Sigmoid colon (tissue), 7 donors: ENCODE data around the gene UQCC2. TPM values are rescaled to one million over a fixed set of nuclear protein-coding genes. Genes with fewer than 3 reads are reported as not detected.

ENCODE experiments used
- DNase-seq: peaks from one replicate; pipeline ENCODE4 v3.0.0-alpha.2; 2019
- H3K27ac ChIP-seq, 4 donors: fragments of 200-600 bp; sonication (generic); one replicate each; pipeline ENCODE4 v1.5.1; 2016 to 2019; ENCODE audit warnings: mild to moderate bottlenecking in 1 of 4
- H3K27me3 ChIP-seq, 3 donors: fragments of 200-600 bp; sonication (generic); one replicate each; pipeline ENCODE4 v1.5.1; 2019; ENCODE audit warnings: mild to moderate bottlenecking in 1 of 3
- H3K36me3 ChIP-seq, 4 donors: fragments of 200-600 bp; sonication (generic); one replicate each; pipeline ENCODE4 v1.5.1; 2016 to 2019
- H3K4me1 ChIP-seq, 4 donors: fragments of 200-600 bp; sonication (generic); one replicate each; pipeline ENCODE4 v1.5.1; 2017 to 2019
- H3K4me3 ChIP-seq, 4 donors: fragments of 200-600 bp; sonication (generic); one replicate each; pipeline ENCODE4 v1.5.1; 2017 to 2019; ENCODE audit warnings: mild to moderate bottlenecking in 2 of 4, moderate library complexity in 1 of 4
- H3K9me3 ChIP-seq, 4 donors: fragments of 200-600 bp in 3 of 4; sonication (generic) in 3 of 4; one replicate each; pipeline versions ENCODE4 v1.5.1 to v1.6.1; 2013 to 2019
- EP300 ChIP-seq, 4 donors: sonication (generic); formaldehyde crosslinking; IDR thresholded peaks; one replicate each; pipeline ENCODE4 v1.6.1; 2017; ENCODE audit warnings: antibody characterized with exemption in 4 of 4
- POLR2A ChIP-seq, 2 donors: fragments of 450-650 bp; IDR thresholded peaks; one replicate each; pipeline ENCODE4 v1.6.1; 2016; ENCODE audit warnings: antibody characterized with exemption in 2 of 2, mild to moderate bottlenecking in 2 of 2, moderate library complexity in 2 of 2
- POLR2AphosphoS5 ChIP-seq, 4 donors: sonication (generic); formaldehyde crosslinking; IDR thresholded peaks; one replicate each; pipeline ENCODE4 v1.6.1; 2017; ENCODE audit warnings: antibody characterized with exemption in 4 of 4
- WGBS, 2 donors: extraction: QIAGEN DNeasy Blood & Tissue Kit; methylation state at CpG; one replicate each; pipeline ENCODE4 v1.1.7; 2013; 5-methylcytosine and 5-hydroxymethylcytosine counted together
- intact Hi-C: fragments of 100-400 bp; cut with DNase I; formaldehyde crosslinking; loops from one replicate; pipeline ENCODE4 v1.15.1; 2023
- polyA plus RNA-seq, 3 donors: library from polyadenylated mRNA; stranded (reverse); fragments of 200-250 nt; gene quantifications; one replicate each; pipeline ENCODE4 v1.2.3, GENCODE V29; 2013
- total RNA-seq, 4 donors: library from RNA; depleted of rRNA; stranded (reverse); fragments of >200 nt; gene quantifications; one replicate each; pipeline ENCODE4 v1.1.0, GENCODE V29; 2016
- TF ChIP-seq, protein P1 (sequence below), 4 experiments: fragments of 450-650 bp in 3 of 4; fragments of 200-600 bp in 1 of 4; IDR thresholded peaks; one replicate each; pipeline ENCODE4 v1.5.1; 2016 to 2019; ENCODE audit warnings: antibody characterized with exemption in 4 of 4, mild to moderate bottlenecking in 3 of 4, moderate library complexity in 2 of 4
- donor health status: healthy with polysubstance abuse.
- donor health status: Bipolar disorder and iron deficiency.
- donor health status: healthy.

UQCC2 gene
- total and polyA plus RNA-seq, 7 donors, result 9.5 to 90.9 (median 34.9) TPM

DNA sequence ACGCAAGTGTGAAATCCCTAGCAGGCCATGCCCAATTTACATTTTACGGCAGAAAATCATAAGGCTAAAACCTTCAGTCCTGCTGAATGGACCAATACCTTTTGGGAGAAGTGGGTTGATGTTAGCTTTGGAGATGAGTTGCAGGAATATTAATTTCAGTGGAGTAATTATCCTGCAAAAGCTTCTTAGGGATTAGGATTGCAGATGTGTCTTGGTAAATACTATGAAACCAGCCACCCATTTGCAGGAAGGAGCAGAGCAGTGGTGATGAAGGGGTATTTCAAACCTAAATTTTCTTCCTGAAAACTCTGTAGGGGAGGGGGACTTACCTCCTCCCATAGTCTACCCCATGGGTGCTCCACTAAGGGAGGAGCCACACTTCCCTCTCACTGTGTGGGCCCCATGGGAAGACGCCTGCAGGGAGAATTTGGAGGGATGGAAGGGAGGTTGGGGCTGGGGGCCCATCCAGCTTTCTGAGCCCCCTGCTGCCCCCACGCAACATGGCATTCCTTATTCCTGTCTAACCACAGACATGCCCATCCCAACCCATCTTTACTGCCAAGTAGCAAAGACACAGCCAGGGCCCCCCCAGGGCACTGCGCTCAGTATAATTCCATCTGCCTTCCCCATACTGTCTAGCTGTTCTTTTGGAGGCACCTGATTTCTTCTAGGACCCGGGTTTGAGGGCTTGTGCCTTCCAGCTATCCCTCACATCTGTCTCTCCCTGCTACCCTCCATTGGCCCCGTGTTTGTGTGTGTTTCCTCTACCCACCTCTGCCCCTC, 14.6 kb upstream of the UQCC2 start:
- no peak for DNase-seq
- 87 to 89% methylated on average over 7 of the region's 7 CpGs for WGBS, 2 donors
- TF ChIP-seq, protein P1, sequence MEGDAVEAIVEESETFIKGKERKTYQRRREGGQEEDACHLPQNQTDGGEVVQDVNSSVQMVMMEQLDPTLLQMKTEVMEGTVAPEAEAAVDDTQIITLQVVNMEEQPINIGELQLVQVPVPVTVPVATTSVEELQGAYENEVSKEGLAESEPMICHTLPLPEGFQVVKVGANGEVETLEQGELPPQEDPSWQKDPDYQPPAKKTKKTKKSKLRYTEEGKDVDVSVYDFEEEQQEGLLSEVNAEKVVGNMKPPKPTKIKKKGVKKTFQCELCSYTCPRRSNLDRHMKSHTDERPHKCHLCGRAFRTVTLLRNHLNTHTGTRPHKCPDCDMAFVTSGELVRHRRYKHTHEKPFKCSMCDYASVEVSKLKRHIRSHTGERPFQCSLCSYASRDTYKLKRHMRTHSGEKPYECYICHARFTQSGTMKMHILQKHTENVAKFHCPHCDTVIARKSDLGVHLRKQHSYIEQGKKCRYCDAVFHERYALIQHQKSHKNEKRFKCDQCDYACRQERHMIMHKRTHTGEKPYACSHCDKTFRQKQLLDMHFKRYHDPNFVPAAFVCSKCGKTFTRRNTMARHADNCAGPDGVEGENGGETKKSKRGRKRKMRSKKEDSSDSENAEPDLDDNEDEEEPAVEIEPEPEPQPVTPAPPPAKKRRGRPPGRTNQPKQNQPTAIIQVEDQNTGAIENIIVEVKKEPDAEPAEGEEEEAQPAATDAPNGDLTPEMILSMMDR (IDR thresholded peaks at IDR 0.05), result no peak
- TF ChIP-seq POLR2A (IDR thresholded peaks at IDR 0.05) (no peak), POLR2AphosphoS5 (IDR thresholded peaks at IDR 0.05) (no peak), EP300 (IDR thresholded peaks at IDR 0.05) (no peak)
- no peaks in the 10 kb centered on the region for H3K9me3 ChIP-seq
- H3K36me3 ChIP-seq, result peaks cover 0 to 33% (median 7%) of the 10 kb centered on the region in 4 donors
- intact Hi-C loops, result no loop called here
- H3K4me1 ChIP-seq, result peaks cover 0 to 12% (median 6%) of the 10 kb centered on the region in 4 donors
- no peaks in the 10 kb centered on the region for H3K27me3 ChIP-seq
- H3K27ac ChIP-seq, result no peak overlapping the region
- no peak overlapping the region for H3K4me3 ChIP-seq

GRCh38 chr6:33725222-33725621, 13.7 kb upstream of the UQCC2 start:
- H3K36me3 ChIP-seq, result peaks cover 0 to 25% (median 7%) of the 10 kb centered on the region in 4 donors
- DNase-seq, result no peak
- no peak overlapping the region for H3K4me3 ChIP-seq
- no peak overlapping the region for H3K27ac ChIP-seq
- 92 to 95% methylated on average over 14 of the region's 14 CpGs for WGBS, 2 donors
- H3K27me3 ChIP-seq, result no peaks in the 10 kb centered on the region
- intact Hi-C loops, result no loop called here
- no peaks in the 10 kb centered on the region for H3K9me3 ChIP-seq
- TF ChIP-seq, protein P1 (IDR thresholded peaks at IDR 0.05), result no peak
- TF ChIP-seq EP300 (IDR thresholded peaks at IDR 0.05), result no peak
- no peak for TF ChIP-seq POLR2AphosphoS5 (IDR thresholded peaks at IDR 0.05)
- no peak for TF ChIP-seq POLR2A (IDR thresholded peaks at IDR 0.05)
- peaks cover 0 to 12% (median 6%) of the 10 kb centered on the region in 4 donors for H3K4me1 ChIP-seq

DNA sequence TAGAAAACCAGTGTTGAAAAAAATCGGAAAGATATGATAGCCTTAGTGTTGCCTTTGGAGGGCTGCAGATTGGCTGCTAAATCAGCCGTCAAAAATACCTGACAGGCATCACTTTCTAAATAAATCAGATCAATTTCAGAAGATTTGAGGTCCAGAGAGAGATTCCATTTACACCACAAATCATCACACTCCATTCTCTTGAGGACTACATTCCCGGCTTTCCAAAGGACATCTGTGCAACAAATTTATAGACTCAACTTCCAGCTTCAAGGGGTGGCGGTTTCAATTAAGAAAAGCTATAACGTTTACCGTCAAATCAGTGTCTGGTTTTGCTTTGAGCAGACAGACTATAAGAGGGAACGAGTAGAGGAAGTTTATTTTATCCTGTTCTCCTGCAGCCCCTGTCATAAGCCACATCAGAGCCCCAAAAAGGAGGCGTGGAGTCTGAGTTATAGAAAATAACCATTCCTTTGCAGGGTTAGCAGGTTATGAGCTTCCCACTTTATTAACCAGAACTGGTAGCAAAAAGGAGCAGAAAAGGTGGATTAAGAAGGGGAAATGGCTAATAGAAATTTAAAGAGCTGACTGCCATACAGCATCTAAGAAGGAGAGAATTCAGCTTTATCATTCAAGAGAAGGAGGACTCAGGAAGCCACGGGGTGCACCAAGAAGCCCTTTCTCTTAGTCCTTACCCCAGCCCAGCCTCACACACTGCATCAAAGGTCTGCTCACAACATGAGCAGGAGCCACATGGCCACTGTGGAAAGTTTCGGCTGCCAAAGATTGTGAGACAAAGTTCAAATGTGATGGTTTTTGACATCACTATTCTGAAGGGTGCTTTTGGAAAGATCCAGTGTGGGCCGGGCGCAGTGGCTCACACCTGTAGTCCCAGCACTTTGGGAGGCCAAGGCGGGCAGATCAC, 12.9 kb upstream of the UQCC2 start:
- no peak for DNase-seq
- TF ChIP-seq, protein P1 (IDR thresholded peaks at IDR 0.05), result no peak
- TF ChIP-seq EP300 (IDR thresholded peaks at IDR 0.05) (no peak), POLR2AphosphoS5 (IDR thresholded peaks at IDR 0.05) (no peak), POLR2A (IDR thresholded peaks at IDR 0.05) (no peak)
- H3K4me1 ChIP-seq, result peaks cover 0 to 16% (median 6%) of the 10 kb centered on the region in 4 donors
- no peak overlapping the region for H3K4me3 ChIP-seq
- H3K36me3 ChIP-seq, result peaks cover 0 to 21% (median 7%) of the 10 kb centered on the region in 4 donors
- H3K9me3 ChIP-seq, result no peaks in the 10 kb centered on the region
- WGBS, 2 donors, result 59 to 63% methylated on average over 13 of the region's 13 CpGs
- H3K27me3 ChIP-seq, result no peaks in the 10 kb centered on the region
- H3K27ac ChIP-seq, result peak overlapping the region in 3 of 4 donors; percentile 23 to 73 (median 39)
- intact Hi-C loops, result no loop called here

DNA sequence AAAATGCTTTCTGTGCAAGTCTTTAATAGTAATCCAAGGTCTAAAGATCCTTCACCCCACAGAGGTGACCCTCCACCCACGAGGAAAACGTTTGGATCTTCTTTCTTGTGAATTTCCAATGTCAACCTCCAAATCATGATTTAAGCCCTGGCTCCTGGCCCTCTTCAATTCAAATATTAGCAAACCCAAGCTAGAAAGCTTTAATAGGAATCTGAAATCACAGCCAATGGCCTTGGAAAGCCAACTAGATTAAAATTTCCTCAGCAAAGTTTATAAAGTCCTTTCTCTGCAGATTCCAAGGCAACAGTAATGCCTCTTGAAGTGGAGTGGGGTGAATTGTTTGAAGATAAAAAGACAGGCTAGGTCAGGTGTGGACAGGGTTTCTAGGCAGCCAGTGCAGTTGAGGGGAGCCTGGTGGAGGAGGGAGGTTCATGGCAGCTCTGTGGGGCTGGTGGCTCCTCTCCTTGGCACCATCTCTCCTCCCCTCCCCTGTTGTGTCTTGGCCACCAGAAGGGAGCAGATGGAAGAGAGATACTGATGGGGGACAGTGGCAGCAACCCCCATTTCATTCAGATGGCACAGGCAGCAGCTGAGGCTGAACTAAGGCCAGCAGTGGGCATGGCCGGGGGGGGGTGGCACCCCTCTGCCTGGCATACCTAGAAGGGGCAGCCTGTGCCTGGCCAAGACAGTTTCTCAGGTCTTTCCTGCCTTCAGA, 12.0 kb upstream of the UQCC2 start:
- H3K27ac ChIP-seq, result peak overlapping the region in 3 of 4 donors; percentile 23 to 73 (median 39)
- no peaks in the 10 kb centered on the region for H3K9me3 ChIP-seq
- 66 to 72% methylated on average over 3 of the region's 3 CpGs for WGBS, 2 donors
- intact Hi-C loops, result no loop called here
- H3K4me3 ChIP-seq, result no peak overlapping the region
- TF ChIP-seq EP300 (IDR thresholded peaks at IDR 0.05) (no peak), POLR2A (IDR thresholded peaks at IDR 0.05) (no peak)
- DNase-seq, result no peak
- no peaks in the 10 kb centered on the region for H3K27me3 ChIP-seq
- peaks cover 0 to 21% (median 7%) of the 10 kb centered on the region in 4 donors for H3K4me1 ChIP-seq
- peaks cover 0 to 21% (median 7%) of the 10 kb centered on the region in 4 donors for H3K36me3 ChIP-seq
